HAP-1 (cell line): ENCODE data around the gene WNT3A.

Experiments
- DNase-seq, 2 experiments: peaks; one replicate each; pipeline ENCODE4 v3.0.0-alpha.2; 2016 to 2020; ENCODE audit warnings: low spot score in 2 of 2
- H3K27me3 ChIP-seq: fragments of 250-450 bp; sonication (Bioruptor Pico); 2 replicates; pipeline ENCODE4 v1.5.1; 2020; ENCODE audit warnings: low read depth, mild to moderate bottlenecking, moderate library complexity
- H3K36me3 ChIP-seq: fragments of 250-450 bp; sonication (Bioruptor Pico); replicated peaks from 2 replicates; pipeline ENCODE4 v1.5.1; 2020; ENCODE audit warnings: mild to moderate bottlenecking
- H3K4me1 ChIP-seq: fragments of 250-450 bp; sonication (Bioruptor Pico); 2 replicates; pipeline ENCODE4 v1.5.1; 2020; ENCODE audit warnings: mild to moderate bottlenecking
- H3K4me3 ChIP-seq: fragments of 250-450 bp; sonication (Bioruptor Pico); 2 replicates; pipeline ENCODE4 v1.5.1; 2020; ENCODE audit warnings: mild to moderate bottlenecking, moderate library complexity
- H3K9me3 ChIP-seq: fragments of 250-450 bp; sonication (Bioruptor Pico); 2 replicates; pipeline ENCODE4 v1.5.1; 2020; ENCODE audit warnings: mild to moderate bottlenecking, moderate library complexity
- in situ Hi-C: fragments of 300-500 bp; cut with MboI; formaldehyde crosslinking; loops from 3 replicates; pipeline ENCODE4 v1.14.3; 2020; ENCODE audit warnings: low sequenced_read_pairs, inconsistent platforms, mixed read lengths

WNT3A gene

GRCh38 chr1:228074954-228075730, 68.3 kb downstream of the WNT3A start:
- Histone ChIP-seq H3K4me1 (no peaks in the 10 kb centered on the region), H3K27me3 (no peaks in the 10 kb centered on the region), H3K4me3 (no peak overlapping the region), H3K9me3 (no peaks in the 10 kb centered on the region), H3K36me3 (no peaks in the 10 kb centered on the region)
- in situ Hi-C loops, result no loop called here
- DNase-seq, result no peak

GRCh38 chr1:228075801-228076271, 69.0 kb downstream of the WNT3A start:
- no peaks in the 10 kb centered on the region for H3K9me3 ChIP-seq
- no peak overlapping the region for H3K4me3 ChIP-seq
- DNase-seq, result no peak
- H3K27me3 ChIP-seq, result no peaks in the 10 kb centered on the region
- H3K36me3 ChIP-seq, result no peaks in the 10 kb centered on the region
- no peaks in the 10 kb centered on the region for H3K4me1 ChIP-seq
- in situ Hi-C loops, result no loop called here

DNA sequence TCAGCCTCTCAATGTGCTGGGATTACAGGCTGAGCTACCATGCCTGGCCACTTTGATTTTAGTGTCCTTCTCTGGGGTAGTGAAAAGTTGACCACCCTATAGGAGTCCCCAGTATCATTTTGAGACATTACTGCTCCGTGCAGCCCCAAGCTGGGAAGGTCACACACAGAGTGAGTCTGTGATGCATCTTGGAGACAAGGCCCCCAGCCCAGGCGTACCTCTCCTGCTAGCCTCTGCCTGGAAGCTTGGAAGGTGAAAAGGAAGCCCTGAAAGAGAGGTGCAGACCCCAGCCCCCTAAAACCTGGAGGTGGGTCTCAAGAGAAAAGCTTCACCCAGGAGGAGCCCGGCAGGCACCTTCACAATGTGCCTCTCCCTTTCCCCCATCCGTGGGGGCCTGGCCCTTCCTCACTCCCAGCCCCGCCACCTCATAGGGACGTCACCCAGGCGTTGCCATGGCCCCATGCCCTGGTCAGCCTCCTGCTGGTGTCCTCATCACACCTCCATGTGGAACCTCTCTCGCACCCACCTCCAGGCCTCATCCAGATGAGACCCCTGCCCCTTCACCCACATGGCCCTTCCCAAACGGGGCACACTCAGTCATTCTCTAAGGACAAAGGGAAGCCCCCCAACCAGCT, 70.1 kb downstream of the WNT3A start:
- Histone ChIP-seq H3K4me3 (no peak overlapping the region), H3K27me3 (no peaks in the 10 kb centered on the region), H3K9me3 (no peaks in the 10 kb centered on the region), H3K36me3 (no peaks in the 10 kb centered on the region), H3K4me1 (peaks cover 6% of the 10 kb centered on the region)
- in situ Hi-C loops, result no loop called here
- no peak for DNase-seq

DNA sequence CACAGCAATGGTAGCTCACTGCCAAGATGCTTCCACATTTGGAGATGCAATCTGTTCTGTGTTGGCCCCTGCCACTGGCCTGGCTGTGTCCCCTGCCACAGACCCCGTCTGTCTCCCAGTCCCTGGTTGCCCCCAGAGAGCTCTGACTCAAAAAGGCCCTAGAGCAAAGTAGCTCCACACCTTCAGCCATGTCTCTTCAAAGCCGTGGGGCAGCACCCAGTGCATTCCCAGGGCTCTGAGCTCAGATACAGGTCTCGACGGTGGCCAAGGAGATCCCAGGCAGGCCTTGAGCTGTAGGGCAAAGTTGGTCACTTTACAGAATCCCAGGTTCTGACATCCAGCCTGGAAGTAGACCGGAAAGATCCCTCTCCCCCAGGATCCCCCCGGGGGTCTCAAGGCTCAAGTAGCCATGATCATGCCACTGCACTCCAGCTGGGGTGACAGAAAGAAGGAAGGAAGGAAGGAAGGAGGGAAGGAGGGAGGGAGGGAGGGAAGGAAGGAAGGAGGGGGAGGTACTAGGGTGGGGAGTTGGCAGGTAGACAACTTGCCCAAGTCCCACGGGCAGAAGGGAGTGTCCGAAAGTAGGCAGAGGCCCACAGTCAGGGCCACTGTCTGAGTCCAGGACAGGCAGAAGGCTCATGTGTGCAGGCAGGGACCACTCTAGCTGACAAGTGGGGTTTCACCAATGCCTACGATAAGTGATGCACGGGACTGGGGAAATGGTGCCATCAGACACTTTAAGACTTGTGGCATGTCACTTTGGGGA, 71.0 kb downstream of the WNT3A start:
- Histone ChIP-seq H3K9me3 (no peaks in the 10 kb centered on the region), H3K4me3 (no peak overlapping the region), H3K36me3 (peaks cover 2% of the 10 kb centered on the region), H3K4me1 (peaks cover 6% of the 10 kb centered on the region), H3K27me3 (no peaks in the 10 kb centered on the region)
- in situ Hi-C loops, result no loop called here
- DNase-seq, result no peak

GRCh38 chr1:228079013-228079412, 72.2 kb downstream of the WNT3A start:
- H3K36me3 ChIP-seq, result peaks cover 15% of the 10 kb centered on the region
- in situ Hi-C loops, result no loop called here
- no peaks in the 10 kb centered on the region for H3K27me3 ChIP-seq
- H3K4me3 ChIP-seq, result no peak overlapping the region
- H3K4me1 ChIP-seq, result peaks cover 6% of the 10 kb centered on the region
- H3K9me3 ChIP-seq, result no peaks in the 10 kb centered on the region
- no peak for DNase-seq

DNA sequence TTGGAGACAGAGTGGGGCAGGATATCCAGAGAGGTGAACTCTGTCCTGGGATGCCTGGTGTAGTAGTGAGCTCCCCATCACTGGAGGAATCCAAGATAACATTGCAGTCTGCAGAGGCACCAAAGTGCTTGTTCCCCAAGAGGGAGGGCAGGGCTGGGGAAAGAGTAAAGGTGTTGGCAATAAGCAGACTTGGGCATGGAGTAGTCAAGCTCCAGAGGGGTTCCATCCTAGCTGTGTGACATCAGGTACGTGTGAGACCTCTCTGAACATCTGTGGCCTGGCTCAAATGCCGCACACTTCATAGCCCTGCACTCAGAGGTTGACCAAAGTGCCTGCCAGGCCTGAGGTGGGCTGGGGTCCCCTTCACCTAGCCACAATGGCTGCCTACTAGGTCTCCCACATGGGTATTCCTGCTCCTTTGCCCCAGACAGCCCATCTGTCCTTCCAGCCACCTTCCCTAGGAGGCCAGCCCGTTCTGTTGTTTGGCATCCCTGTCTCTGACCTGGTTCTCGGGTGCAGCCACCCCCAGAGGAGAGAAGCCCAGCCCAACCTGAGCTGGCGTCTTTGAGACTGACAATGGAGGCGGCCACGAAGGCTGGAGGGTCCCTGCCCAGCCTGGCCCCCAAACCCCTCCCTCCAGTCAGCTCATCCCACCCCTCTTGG, 72.9 kb downstream of the WNT3A start:
- Histone ChIP-seq H3K36me3 (peaks cover 22% of the 10 kb centered on the region), H3K27me3 (no peaks in the 10 kb centered on the region), H3K9me3 (no peaks in the 10 kb centered on the region), H3K4me3 (no peak overlapping the region), H3K4me1 (peaks cover 10% of the 10 kb centered on the region)
- in situ Hi-C loops, result no loop called here
- DNase-seq, result no peak

GRCh38 chr1:228081144-228081543, 74.3 kb downstream of the WNT3A start:
- in situ Hi-C loops, result no loop called here

GRCh38 chr1:228081578-228082213, 74.9 kb downstream of the WNT3A start:
- H3K27me3 ChIP-seq, result no peaks in the 10 kb centered on the region
- H3K4me3 ChIP-seq, result peak overlapping the region; percentile 95
- peak; percentile 26 to 71 for DNase-seq
- in situ Hi-C loops, result no loop called here
- no peaks in the 10 kb centered on the region for H3K9me3 ChIP-seq
- peaks cover 33% of the 10 kb centered on the region for H3K36me3 ChIP-seq
- H3K4me1 ChIP-seq, result peaks cover 23% of the 10 kb centered on the region

More at GRCh38 chr1:228081144-228081543, 74.3 kb downstream of the WNT3A start:
- DNase-seq, result no peak
- Histone ChIP-seq H3K9me3 (no peaks in the 10 kb centered on the region), H3K36me3 (peaks cover 33% of the 10 kb centered on the region), H3K27me3 (no peaks in the 10 kb centered on the region), H3K4me3 (peak overlapping the region; percentile 95), H3K4me1 (peaks cover 23% of the 10 kb centered on the region)

DNA sequence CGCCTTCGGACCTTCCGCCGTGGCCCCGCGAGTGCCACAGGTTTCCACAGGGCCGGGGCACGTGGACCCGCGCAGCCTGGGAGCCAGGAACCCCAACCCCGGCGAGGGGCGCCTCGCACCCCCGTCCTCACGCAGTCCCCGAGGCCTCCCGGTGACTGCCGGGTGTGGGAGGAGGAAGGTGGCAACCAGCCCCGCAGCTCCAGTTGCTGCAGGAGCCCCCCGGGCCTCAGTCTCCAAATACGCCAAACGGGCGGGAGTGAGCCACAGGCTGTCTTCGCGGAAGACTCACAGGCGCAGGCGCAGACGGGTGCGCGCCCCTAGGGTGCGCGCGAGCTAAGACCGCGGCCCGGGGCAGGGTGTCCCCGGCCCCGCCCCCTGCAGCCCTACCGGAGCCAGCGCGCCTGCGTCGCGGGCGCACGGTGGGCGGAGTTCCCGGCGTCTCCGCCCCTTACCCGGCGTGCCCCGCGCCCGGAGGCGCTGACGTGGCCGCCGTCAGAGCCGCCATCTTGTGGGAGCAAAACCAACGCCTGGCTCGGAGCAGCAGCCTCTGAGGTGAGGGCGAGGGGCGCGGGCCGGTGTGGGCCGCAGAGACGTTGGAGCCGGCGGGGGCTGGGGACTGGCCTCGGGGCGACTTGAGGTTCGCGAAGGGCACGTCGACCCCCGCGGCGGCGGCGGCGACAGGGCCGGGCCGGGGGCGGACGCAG, 75.6 kb downstream of the WNT3A start, which contains the start of gene ARF1:
Gene ARF1, plus strand, starts transcription at position 495 of the 704 bp plus-strand sequence. CDS start 14,407 bp downstream, outside the sequence.
- DNase-seq, result peak; percentile 85 to 90
- H3K9me3 ChIP-seq, result no peaks in the 10 kb centered on the region
- in situ Hi-C loops, result no loop called here

DNA sequence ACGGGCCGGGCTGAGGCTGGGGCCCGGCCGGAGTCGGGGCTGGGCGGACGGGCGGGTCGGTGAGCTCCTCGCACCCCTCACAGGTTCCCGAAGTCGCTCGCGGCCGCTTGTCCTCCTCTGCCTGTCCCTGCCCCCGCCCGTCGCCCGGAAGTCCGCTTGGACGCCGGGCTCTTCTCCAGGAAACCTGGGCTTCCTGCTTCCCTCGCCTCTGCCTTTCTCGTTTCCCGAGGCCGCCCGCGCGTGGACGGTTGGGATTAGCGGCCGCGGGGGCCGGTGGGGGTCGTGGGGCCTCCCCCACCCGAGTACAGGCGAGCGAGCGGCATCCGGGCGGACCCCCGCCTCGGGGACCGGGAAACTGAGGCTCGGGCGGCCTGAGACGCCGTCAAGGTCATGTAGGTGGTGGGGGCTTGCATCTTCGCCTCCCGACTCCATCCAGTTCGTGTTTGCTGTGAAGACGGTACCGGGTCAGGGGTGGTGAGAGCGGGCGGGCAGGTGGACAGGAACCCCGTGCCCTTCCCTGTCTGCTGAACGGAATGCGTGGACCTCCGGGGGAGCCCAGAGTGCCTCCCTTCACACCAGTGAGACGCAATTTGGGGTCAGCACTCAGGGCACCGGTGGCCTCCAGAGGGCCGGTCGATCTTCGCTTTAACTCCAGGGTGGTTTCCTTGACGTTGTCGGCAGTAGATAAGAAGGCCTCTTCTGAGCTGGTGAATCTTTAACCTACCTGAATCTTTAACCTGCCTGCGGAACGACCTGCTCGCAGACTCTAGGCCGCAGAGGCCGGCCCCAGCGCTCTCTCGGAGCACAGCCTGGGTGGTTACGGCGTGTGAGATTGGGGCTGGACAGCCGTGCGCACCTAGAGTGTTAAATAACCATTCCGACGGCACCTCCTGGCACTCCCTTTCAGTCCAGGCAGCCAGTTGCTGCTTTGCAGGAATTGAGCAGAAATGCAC, 76.4 kb downstream of the WNT3A start:
- DNase-seq, result peak in 1 of 2 experiments; percentile 28
- peaks cover 23% of the 10 kb centered on the region for H3K4me1 ChIP-seq
- in situ Hi-C loops, result no loop called here
- peaks cover 42% of the 10 kb centered on the region for H3K36me3 ChIP-seq
- H3K27me3 ChIP-seq, result no peaks in the 10 kb centered on the region
- H3K4me3 ChIP-seq, result peak overlapping the region; percentile 95
- no peaks in the 10 kb centered on the region for H3K9me3 ChIP-seq

More for the DNA sequence above, 75.6 kb downstream of the WNT3A start, which contains the start of gene ARF1:
- Histone ChIP-seq H3K36me3 (peaks cover 34% of the 10 kb centered on the region), H3K4me1 (peaks cover 23% of the 10 kb centered on the region), H3K27me3 (no peaks in the 10 kb centered on the region), H3K4me3 (peak within 1 kb of the TSS; percentile 95)

DNA sequence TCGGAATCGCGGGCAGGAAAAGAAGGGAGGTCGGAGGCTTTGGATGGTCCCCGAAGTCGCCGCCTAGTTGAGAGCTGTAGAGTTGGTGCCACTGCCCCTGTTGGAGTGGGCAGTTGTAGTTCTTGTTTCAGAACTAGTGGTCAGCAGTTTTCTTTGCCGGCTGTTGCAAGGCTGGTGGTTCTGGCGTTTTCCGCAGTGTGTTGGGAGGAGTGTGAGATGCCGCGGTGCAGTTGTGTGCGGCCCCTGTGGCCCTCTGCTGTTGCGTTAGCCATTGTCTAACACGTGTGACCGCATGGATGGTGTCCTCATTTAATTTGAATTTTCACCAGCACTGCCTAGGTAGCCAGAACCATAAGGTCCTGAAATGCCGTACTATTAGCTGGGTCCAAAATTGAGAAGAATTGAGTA, 77.1 kb downstream of the WNT3A start:
- peaks cover 49% of the 10 kb centered on the region for H3K36me3 ChIP-seq
- peaks cover 23% of the 10 kb centered on the region for H3K4me1 ChIP-seq
- peak in 1 of 2 experiments; percentile 36 for DNase-seq

GRCh38 chr1:228084325-228084724, 77.5 kb downstream of the WNT3A start:
- peaks cover 23% of the 10 kb centered on the region for H3K4me1 ChIP-seq
- in situ Hi-C loops, result no loop called here
- no peaks in the 10 kb centered on the region for H3K27me3 ChIP-seq
- H3K4me3 ChIP-seq, result peak overlapping the region; percentile 95
- DNase-seq, result no peak
- H3K9me3 ChIP-seq, result no peaks in the 10 kb centered on the region
- peaks cover 54% of the 10 kb centered on the region for H3K36me3 ChIP-seq

More for the DNA sequence above, 77.1 kb downstream of the WNT3A start:
- in situ Hi-C loops, result no loop called here
- Histone ChIP-seq H3K4me3 (peak overlapping the region; percentile 95), H3K27me3 (no peaks in the 10 kb centered on the region), H3K9me3 (no peaks in the 10 kb centered on the region)
